Fibroblast of pulmonary artery (primary cell): ENCODE data around the gene SMAD9.
A peak's percentile ranks its signal among the peaks of the same experiment; 100 is the strongest.

Experiments
- DNase-seq: peaks from one replicate; pipeline ENCODE4 v3.0.0-alpha.2; 2010; ENCODE audit warnings: low read depth
- H3K4me3 ChIP-seq: replicated peaks from 2 replicates; pipeline ENCODE4 v1.5.1; 2011; ENCODE audit warnings: low read depth, mild to moderate bottlenecking, control low read depth, low read length, moderate library complexity
- TF ChIP-seq, protein P1 (sequence below): IDR thresholded peaks from 2 replicates; pipeline ENCODE4 v1.5.1; 2011; ENCODE audit warnings: mild to moderate bottlenecking, control low read depth, low read length, inconsistent platforms; ENCODE audit errors: missing control alignments

Gene SMAD9

DNA sequence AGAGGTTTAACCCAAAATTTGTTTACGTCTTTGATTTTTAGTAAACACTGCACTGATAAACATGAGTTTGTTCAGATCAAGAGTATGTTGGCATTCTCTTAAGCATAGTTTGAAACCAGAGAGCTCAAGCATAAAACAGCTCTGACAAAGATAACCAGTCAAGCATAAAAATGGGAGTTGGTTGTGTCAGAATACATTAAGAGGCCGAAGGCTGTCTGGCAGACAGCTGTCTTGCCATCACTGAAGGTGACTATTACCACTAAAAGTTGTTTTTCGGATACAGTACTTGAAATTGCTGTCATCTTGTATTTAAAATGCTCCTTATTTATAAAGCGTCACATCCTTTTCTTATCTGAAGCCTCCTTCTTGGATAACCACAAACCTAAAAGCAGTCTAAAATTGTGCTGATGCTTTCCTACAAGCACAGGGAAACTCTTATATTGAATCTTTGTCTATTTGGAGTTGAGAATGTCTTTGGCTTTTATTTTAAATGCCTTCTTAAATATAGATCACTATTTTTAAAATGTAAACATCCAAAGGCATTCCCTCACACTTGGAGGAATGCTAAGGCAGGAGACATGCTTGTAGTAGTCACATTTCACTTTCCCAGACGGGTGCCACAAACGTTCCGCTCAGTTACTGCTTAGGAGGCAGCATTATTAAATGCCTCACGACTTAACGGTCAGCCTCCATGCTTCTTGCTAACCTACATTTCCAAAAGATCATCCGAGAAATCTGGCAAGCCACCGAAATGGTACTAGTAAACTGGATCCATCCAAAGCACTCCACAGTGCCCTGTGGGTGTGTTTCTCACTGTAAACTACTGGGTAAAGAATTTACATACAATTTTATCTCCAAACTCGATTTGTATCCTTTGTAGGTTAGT, 1.5 kb downstream of the SMAD9 start:
- peak overlapping the region; percentile 58 for H3K4me3 ChIP-seq
- TF ChIP-seq, protein P1, sequence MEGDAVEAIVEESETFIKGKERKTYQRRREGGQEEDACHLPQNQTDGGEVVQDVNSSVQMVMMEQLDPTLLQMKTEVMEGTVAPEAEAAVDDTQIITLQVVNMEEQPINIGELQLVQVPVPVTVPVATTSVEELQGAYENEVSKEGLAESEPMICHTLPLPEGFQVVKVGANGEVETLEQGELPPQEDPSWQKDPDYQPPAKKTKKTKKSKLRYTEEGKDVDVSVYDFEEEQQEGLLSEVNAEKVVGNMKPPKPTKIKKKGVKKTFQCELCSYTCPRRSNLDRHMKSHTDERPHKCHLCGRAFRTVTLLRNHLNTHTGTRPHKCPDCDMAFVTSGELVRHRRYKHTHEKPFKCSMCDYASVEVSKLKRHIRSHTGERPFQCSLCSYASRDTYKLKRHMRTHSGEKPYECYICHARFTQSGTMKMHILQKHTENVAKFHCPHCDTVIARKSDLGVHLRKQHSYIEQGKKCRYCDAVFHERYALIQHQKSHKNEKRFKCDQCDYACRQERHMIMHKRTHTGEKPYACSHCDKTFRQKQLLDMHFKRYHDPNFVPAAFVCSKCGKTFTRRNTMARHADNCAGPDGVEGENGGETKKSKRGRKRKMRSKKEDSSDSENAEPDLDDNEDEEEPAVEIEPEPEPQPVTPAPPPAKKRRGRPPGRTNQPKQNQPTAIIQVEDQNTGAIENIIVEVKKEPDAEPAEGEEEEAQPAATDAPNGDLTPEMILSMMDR = no peak
- DNase-seq = peak; percentile 17

DNA sequence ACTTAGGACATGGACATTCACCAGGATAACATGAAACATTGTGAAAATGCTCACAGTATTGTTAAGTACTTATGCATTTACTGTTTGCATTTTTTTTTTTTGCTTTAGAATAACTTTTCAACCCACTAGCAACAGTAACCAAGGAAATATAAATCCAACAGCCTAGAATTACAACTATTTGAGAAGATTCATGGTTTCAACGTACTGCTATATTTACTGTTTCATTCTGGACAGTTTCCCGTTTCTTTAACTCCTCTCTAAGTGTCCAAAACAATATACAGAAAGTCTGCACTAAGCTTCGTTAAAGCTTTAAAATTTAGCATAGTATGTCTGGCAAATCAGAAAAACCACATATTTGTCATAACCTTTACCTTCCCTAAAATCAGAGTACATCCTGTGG, 2.7 kb downstream of the SMAD9 start:
- TF ChIP-seq, protein P1 = no peak
- no peak for DNase-seq
- no peak overlapping the region for H3K4me3 ChIP-seq

DNA sequence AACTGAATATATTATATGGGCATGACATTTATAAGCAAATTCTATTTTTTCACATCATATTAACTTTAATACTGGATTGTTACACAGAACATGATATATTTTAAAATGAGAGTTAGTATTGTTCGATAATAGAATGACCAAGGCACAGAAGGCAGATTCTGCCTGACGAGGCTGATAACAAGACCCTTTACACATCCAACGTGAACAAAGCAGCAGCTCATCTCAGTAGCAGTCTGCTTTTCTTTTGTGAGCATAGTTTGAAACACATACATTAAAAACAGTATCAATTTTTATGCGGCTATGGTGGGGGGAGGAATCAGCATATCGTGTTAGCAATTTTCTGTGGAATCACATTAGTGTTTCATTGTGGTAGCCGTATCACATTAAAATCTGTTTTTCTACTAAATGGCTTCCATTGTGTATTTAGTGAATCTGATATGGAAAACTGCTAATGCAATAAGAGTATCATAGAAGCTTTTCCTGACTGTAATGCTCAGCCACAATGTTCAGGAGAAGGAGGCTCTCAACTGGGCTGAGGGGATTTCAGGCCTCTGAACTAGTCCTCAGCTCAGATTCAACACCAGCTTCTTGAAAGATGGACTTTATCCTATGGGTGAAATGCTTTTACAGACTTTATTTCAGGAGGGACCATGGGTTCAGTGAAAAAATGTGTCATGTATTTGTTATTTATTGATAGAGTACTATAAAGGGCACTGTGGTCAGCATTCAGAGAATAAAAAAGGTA, 4.0 kb downstream of the SMAD9 start:
- no peak for DNase-seq
- TF ChIP-seq, protein P1 = no peak
- no peak overlapping the region for H3K4me3 ChIP-seq

DNA sequence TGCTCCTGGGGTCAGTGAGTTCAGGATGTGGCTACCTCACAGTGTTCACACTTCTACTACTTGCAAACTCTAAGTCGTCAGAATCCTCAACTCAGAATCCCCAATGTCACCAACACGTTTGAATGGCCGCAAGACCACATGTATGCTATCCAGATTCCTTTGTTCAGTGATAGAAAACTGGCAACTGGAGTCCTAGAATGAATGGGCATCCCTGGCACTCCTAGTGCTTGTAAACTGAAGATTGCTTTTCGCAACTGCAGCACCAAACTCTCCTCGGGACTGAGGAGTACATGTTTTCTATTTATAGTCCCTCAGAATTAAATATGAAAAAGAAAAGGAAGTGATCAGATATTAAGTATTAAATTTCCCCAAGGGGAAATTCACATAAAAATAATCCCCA, 4.9 kb downstream of the SMAD9 start:
- TF ChIP-seq, protein P1 = no peak
- no peak overlapping the region for H3K4me3 ChIP-seq
- no peak for DNase-seq

GRCh38 chr13:36914648-36915047, 5.4 kb downstream of the SMAD9 start:
- DNase-seq = no peak
- H3K4me3 ChIP-seq = no peak overlapping the region
- TF ChIP-seq, protein P1 = no peak

GRCh38 chr13:36913463-36913862, 6.6 kb downstream of the SMAD9 start:
- no peak overlapping the region for H3K4me3 ChIP-seq
- DNase-seq = no peak
- TF ChIP-seq, protein P1 = no peak
